ENCODE measurements around the gene LDLRAD4. TPM values are rescaled to one million over a fixed set of nuclear protein-coding genes. Genes with fewer than 3 reads are reported as not detected.

The LDLRAD4 gene
- total and polyA plus RNA-seq, 9 of the 15 experiments (the other 6 are each of a cell fraction or from before 2014, with no cell fraction given) = 0.01 TPM; not detected in 8

DNA sequence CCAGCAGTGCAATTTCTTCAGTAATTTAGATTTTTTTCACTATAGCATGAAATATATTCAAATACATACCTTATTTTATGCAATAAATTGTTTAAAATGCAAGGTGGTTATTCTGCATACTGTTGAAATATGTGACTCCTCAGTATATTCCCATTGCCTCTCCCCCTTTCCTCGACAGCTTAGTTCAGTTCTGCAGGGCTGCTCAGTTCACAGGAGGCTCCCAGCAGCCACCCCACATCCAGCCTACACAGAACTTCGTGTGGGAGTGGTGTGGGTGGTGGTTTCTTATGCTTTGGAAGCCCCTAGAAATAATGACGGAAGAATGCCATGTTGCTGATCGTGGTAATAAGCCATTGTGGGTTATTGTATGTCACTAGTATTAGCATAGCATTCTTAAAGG is 428.1 kb downstream of the LDLRAD4 start:
- ChIA-PET CTCF (ENCODE audit: low intra/inter-chr PET ratio) (no interaction called here), POLR2A (no interaction called here)
- DNase-seq (ENCODE audit: extremely low read depth in 1 of 4, low spot score in 3 of 4) (no peak), ATAC-seq (no peak), FAIRE-seq (no peak)
- H3K4me3 ChIP-seq = no peak overlapping the region
- H3K9me3 ChIP-seq (replicated peaks; ENCODE audit: control insufficient read depth, insufficient read depth, low read depth, low read length) = no peaks in the 10 kb centered on the region
- in situ Hi-C loops (cut with MboI) (no loop called here), intact Hi-C loops (cut with micrococcal nuclease) (no loop called here)
- peaks cover 46 to 48% of the 10 kb centered on the region in 2 experiments for H3K27me3 ChIP-seq (ENCODE audit: control insufficient read depth in 2 of 2, insufficient read depth in 2 of 2, low read length in 2 of 2)
- no peaks in the 10 kb centered on the region for H3K36me3 ChIP-seq (ENCODE audit: control insufficient read depth, insufficient read depth, low read length)
- BruUV-seq (replicated peaks) = no TSS peak
- no peaks in the 10 kb centered on the region for H4K20me1 ChIP-seq (replicated peaks; ENCODE audit: control insufficient read depth, insufficient read depth, low read length)
- H3K9me1 ChIP-seq (ENCODE audit: control insufficient read depth, insufficient read depth, low read length) = no peaks in the 10 kb centered on the region
- peaks cover 0 to 10% of the 10 kb centered on the region in 2 experiments; a peak in 2 of 5 replicates for H3K4me1 ChIP-seq (replicated peaks in 1 of 2; ENCODE audit: control insufficient read depth in 2 of 2, insufficient read depth in 2 of 2, low read length in 2 of 2)
- H3K79me2 ChIP-seq (ENCODE audit: control insufficient read depth, insufficient read depth, low read length) = no peaks in the 10 kb centered on the region
- no peak overlapping the region for H3K4me2 ChIP-seq (ENCODE audit: insufficient read depth, low read length)
- H3K9ac ChIP-seq (ENCODE audit: insufficient read depth in 1 of 2, low read depth in 2 of 2, low read length in 2 of 2) = no peak overlapping the region
- WGBS (ENCODE audit: insufficient coverage, low coverage, missing lambda C conversion rate) = 3% methylated on average over 4 of the region's 4 CpGs
- no peak overlapping the region for H2AFZ ChIP-seq (ENCODE audit: low read depth, low read length)
- no peak overlapping the region for H3K27ac ChIP-seq (ENCODE audit: extremely low read depth, low read depth, low read length)
- TF ChIP-seq ZNF184 (CRISPR knock-in tag; IDR thresholded peaks at IDR 0.05) (no peak), TOE1 (IDR thresholded peaks at IDR 0.05; ENCODE audit: borderline replicate concordance) (no peak), TOE1 (CRISPR knock-in tag; IDR thresholded peaks at IDR 0.05; ENCODE audit: borderline replicate concordance, low read depth) (no peak), ZNF324 (CRISPR knock-in tag; IDR thresholded peaks at IDR 0.05) (no peak), ZNF384 (IDR thresholded peaks at IDR 0.05; ENCODE audit: low read depth, low read length) (no peak), FIP1L1 (IDR thresholded peaks at IDR 0.05; ENCODE audit: low read depth, low read length, poor library complexity, severe bottlenecking) (no peak), CCNT2 (IDR thresholded peaks at IDR 0.05; ENCODE audit: borderline replicate concordance, extremely low read depth, insufficient read length, low read depth, low read length) (no peak), SIX5 (IDR thresholded peaks at IDR 0.05; ENCODE audit: borderline replicate concordance in 1 of 2, insufficient read depth in 1 of 2, low read depth in 1 of 2, low read length in 2 of 2) (no peak), ZNF696 (CRISPR knock-in tag; conservative IDR thresholded peaks at IDR 0.05) (no peak), FOXM1 (IDR thresholded peaks at IDR 0.05; ENCODE audit: low read depth) (no peak), FOXM1 (CRISPR knock-in tag; IDR thresholded peaks at IDR 0.05; ENCODE audit: low read depth) (no peak)
- TF ChIP-seq, protein P1, sequence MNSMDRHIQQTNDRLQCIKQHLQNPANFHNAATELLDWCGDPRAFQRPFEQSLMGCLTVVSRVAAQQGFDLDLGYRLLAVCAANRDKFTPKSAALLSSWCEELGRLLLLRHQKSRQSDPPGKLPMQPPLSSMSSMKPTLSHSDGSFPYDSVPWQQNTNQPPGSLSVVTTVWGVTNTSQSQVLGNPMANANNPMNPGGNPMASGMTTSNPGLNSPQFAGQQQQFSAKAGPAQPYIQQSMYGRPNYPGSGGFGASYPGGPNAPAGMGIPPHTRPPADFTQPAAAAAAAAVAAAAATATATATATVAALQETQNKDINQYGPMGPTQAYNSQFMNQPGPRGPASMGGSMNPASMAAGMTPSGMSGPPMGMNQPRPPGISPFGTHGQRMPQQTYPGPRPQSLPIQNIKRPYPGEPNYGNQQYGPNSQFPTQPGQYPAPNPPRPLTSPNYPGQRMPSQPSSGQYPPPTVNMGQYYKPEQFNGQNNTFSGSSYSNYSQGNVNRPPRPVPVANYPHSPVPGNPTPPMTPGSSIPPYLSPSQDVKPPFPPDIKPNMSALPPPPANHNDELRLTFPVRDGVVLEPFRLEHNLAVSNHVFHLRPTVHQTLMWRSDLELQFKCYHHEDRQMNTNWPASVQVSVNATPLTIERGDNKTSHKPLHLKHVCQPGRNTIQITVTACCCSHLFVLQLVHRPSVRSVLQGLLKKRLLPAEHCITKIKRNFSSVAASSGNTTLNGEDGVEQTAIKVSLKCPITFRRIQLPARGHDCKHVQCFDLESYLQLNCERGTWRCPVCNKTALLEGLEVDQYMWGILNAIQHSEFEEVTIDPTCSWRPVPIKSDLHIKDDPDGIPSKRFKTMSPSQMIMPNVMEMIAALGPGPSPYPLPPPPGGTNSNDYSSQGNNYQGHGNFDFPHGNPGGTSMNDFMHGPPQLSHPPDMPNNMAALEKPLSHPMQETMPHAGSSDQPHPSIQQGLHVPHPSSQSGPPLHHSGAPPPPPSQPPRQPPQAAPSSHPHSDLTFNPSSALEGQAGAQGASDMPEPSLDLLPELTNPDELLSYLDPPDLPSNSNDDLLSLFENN (IDR thresholded peaks at IDR 0.05; ENCODE audit: low read depth in 2 of 2, low read length in 2 of 2) = no peak
- TF ChIP-seq, protein P2, sequence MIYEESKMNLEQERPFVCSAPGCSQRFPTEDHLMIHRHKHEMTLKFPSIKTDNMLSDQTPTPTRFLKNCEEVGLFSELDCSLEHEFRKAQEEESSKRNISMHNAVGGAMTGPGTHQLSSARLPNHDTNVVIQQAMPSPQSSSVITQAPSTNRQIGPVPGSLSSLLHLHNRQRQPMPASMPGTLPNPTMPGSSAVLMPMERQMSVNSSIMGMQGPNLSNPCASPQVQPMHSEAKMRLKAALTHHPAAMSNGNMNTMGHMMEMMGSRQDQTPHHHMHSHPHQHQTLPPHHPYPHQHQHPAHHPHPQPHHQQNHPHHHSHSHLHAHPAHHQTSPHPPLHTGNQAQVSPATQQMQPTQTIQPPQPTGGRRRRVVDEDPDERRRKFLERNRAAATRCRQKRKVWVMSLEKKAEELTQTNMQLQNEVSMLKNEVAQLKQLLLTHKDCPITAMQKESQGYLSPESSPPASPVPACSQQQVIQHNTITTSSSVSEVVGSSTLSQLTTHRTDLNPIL (CRISPR knock-in tag; IDR thresholded peaks at IDR 0.05) = no peak
- TF ChIP-seq, protein P3, sequence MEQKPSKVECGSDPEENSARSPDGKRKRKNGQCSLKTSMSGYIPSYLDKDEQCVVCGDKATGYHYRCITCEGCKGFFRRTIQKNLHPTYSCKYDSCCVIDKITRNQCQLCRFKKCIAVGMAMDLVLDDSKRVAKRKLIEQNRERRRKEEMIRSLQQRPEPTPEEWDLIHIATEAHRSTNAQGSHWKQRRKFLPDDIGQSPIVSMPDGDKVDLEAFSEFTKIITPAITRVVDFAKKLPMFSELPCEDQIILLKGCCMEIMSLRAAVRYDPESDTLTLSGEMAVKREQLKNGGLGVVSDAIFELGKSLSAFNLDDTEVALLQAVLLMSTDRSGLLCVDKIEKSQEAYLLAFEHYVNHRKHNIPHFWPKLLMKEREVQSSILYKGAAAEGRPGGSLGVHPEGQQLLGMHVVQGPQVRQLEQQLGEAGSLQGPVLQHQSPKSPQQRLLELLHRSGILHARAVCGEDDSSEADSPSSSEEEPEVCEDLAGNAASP (IDR thresholded peaks at IDR 0.05) = no peak
- TF ChIP-seq, protein P4, sequence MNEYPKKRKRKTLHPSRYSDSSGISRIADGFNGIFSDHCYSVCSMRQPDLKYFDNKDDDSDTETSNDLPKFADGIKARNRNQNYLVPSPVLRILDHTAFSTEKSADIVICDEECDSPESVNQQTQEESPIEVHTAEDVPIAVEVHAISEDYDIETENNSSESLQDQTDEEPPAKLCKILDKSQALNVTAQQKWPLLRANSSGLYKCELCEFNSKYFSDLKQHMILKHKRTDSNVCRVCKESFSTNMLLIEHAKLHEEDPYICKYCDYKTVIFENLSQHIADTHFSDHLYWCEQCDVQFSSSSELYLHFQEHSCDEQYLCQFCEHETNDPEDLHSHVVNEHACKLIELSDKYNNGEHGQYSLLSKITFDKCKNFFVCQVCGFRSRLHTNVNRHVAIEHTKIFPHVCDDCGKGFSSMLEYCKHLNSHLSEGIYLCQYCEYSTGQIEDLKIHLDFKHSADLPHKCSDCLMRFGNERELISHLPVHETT (CRISPR knock-in tag; conservative IDR thresholded peaks at IDR 0.05 in 1 of 2, IDR thresholded peaks at IDR 0.05 in 1 of 2) = no peak

Data from K562 (cell line).